ENCODE results near the gene EVI2A.
A peak's percentile ranks its signal among the peaks of the same experiment; 100 is the strongest.

Gene EVI2A

DNA sequence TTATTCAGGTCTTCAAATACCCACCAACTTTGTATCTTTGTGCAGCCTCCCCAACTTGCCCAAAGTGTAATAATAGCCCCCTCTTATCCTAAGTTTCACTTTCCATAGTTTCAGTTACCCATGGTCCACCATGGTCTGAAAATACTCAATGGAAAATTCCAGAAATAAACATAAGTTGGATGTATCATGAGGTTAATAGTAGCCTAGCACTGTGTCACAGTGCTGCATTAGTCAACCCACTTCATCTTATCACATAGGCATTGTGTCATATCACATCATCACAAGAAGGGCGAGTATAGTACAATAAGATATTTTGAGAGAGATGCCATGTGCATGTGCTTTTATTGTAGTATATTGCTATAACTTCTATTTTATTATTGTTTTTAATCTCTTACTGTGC, 46.3 kb downstream of the EVI2A start:
- peaks cover 8% of the 10 kb centered on the region for H3K36me3 ChIP-seq (replicated peaks)
- DNase-seq (ENCODE audit: low spot score in 2 of 2): no peak

GRCh38 chr17:31274252-31274651, 47.2 kb downstream of the EVI2A start:
- H3K9me3 ChIP-seq: no peaks in the 10 kb centered on the region
- H3K36me3 ChIP-seq (replicated peaks): peaks cover 10% of the 10 kb centered on the region
- no peak for DNase-seq (ENCODE audit: low spot score in 2 of 2)
- no peaks in the 10 kb centered on the region for H3K27me3 ChIP-seq (ENCODE audit: low read depth)
- H3K4me3 ChIP-seq: no peak overlapping the region
- in situ Hi-C loops (cut with MboI; ENCODE audit: low sequenced_read_pairs): no loop called here
- peaks cover 15% of the 10 kb centered on the region for H3K4me1 ChIP-seq

More for the DNA sequence above, 46.3 kb downstream of the EVI2A start:
- H3K27me3 ChIP-seq (ENCODE audit: low read depth): no peaks in the 10 kb centered on the region
- in situ Hi-C loops (cut with MboI; ENCODE audit: low sequenced_read_pairs): no loop called here
- no peaks in the 10 kb centered on the region for H3K9me3 ChIP-seq
- H3K4me3 ChIP-seq: no peak overlapping the region
- peaks cover 12% of the 10 kb centered on the region for H3K4me1 ChIP-seq

GRCh38 chr17:31273516-31273915, 47.9 kb downstream of the EVI2A start:
- H3K36me3 ChIP-seq (replicated peaks): peaks cover 10% of the 10 kb centered on the region
- in situ Hi-C loops (cut with MboI; ENCODE audit: low sequenced_read_pairs): no loop called here
- DNase-seq (ENCODE audit: low spot score in 2 of 2): no peak

DNA sequence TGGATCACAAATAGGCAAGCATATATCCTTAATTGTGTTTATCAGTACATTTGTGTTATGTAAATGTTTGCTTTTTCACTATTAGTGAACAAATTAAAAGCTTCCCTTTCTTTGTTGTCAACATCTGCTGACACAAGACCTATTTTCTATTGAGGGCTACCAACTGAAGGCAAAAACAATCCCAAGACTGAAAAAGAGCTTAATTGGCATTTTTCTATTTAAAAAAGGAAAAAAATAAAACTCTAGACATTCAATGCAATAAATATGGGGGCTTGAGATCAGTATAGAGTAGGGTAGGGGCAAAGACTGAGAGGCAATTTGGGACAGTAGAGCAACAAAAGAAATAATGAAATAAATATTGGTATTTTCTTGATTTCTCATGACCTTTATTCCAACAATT, 48.6 kb downstream of the EVI2A start:
- no peaks in the 10 kb centered on the region for H3K27me3 ChIP-seq (ENCODE audit: low read depth)
- H3K4me1 ChIP-seq: peaks cover 15% of the 10 kb centered on the region
- H3K4me3 ChIP-seq: no peak overlapping the region
- DNase-seq (ENCODE audit: low spot score in 2 of 2): no peak
- H3K9me3 ChIP-seq: no peaks in the 10 kb centered on the region
- peaks cover 12% of the 10 kb centered on the region for H3K36me3 ChIP-seq (replicated peaks)
- in situ Hi-C loops (cut with MboI; ENCODE audit: low sequenced_read_pairs): no loop called here

More at GRCh38 chr17:31273516-31273915, 47.9 kb downstream of the EVI2A start:
- Histone ChIP-seq H3K27me3 (ENCODE audit: low read depth) (no peaks in the 10 kb centered on the region), H3K4me3 (no peak overlapping the region), H3K9me3 (no peaks in the 10 kb centered on the region), H3K4me1 (peaks cover 15% of the 10 kb centered on the region)

- H3K9me3 ChIP-seq: no peaks in the 10 kb centered on the region
- in situ Hi-C loops (cut with MboI; ENCODE audit: low sequenced_read_pairs): no loop called here
- no peak for DNase-seq (ENCODE audit: low spot score in 2 of 2)
- H3K36me3 ChIP-seq (replicated peaks): peaks cover 12% of the 10 kb centered on the region
- peaks cover 15% of the 10 kb centered on the region for H3K4me1 ChIP-seq
- H3K27me3 ChIP-seq (ENCODE audit: low read depth): no peaks in the 10 kb centered on the region
- no peak overlapping the region for H3K4me3 ChIP-seq
Observed at GRCh38 chr17:31272236-31272635, 49.2 kb downstream of the EVI2A start.

DNA sequence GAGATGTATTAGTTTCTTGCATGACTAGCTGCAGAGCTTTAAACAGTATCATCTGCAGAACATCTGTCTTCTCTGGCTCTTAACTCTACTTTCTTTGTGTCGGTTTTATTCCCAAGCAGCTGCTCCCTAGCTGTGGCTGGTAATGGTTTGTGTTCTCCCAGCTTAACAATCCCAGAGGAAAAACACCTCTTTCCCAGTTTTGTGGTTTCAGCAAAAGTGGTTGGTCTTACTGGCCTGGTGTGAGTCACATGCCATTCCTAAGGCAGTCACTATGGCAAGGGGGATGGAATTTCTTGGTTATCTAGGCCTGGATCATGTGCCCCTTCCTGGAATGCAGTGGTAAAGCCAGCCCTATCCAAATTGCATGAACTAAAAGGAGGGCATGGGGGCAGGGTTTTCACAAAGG, 51.8 kb downstream of the EVI2A start:
- in situ Hi-C loops (cut with MboI; ENCODE audit: low sequenced_read_pairs): no loop called here

DNA sequence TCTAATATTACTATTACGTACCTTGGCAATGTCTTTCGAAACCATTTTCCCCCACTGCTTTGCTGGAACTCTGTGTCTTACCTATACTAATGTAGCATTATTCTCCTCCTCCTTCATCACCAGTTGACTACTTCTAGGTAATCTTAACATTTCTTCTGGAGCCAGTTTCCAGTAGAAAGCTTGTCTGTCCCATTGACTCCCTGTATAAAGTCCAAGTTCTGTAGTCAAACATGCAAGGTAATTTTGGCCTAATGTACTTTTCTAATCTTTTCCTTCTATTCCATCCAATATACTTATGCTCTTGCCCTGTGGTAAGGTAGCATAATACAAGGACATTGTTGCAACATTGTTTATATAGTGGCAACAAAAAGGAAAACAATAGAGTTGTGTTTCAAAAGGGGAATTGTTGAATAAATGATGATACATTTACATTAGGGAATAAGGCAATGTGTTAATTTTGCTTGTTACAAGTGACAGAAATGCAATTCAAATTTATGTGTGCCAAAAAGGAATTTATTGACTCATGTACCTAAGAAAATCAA, 52.3 kb downstream of the EVI2A start:
- H3K36me3 ChIP-seq (replicated peaks): peaks cover 26% of the 10 kb centered on the region
- H3K4me1 ChIP-seq: peaks cover 15% of the 10 kb centered on the region
- no peak overlapping the region for H3K4me3 ChIP-seq
- in situ Hi-C loops (cut with MboI; ENCODE audit: low sequenced_read_pairs): no loop called here
- no peaks in the 10 kb centered on the region for H3K9me3 ChIP-seq
- peak in 1 of 2 experiments; percentile 46 for DNase-seq (ENCODE audit: low spot score in 2 of 2)
- no peaks in the 10 kb centered on the region for H3K27me3 ChIP-seq (ENCODE audit: low read depth)

More for the DNA sequence above, 51.8 kb downstream of the EVI2A start:
- no peaks in the 10 kb centered on the region for H3K9me3 ChIP-seq
- H3K4me3 ChIP-seq: no peak overlapping the region
- peak in 1 of 2 experiments; percentile 56 for DNase-seq (ENCODE audit: low spot score in 2 of 2)
- H3K36me3 ChIP-seq (replicated peaks): peaks cover 26% of the 10 kb centered on the region
- peaks cover 15% of the 10 kb centered on the region for H3K4me1 ChIP-seq
- no peaks in the 10 kb centered on the region for H3K27me3 ChIP-seq (ENCODE audit: low read depth)

Measured in HAP-1 (cell line).